HG02970 (cell line): Measurements from ENCODE around the gene SPINT1.

Experiments used
- ATAC-seq: cut with Tn5 transposase; IDR thresholded peaks from one replicate; pipeline ENCODE4 v1.9.1; 2021; ENCODE audit warnings: mild to moderate bottlenecking, moderate library complexity, moderate number of reproducible peaks; ENCODE audit not compliant: unreplicated experiment, low FRiP score

Gene SPINT1

DNA sequence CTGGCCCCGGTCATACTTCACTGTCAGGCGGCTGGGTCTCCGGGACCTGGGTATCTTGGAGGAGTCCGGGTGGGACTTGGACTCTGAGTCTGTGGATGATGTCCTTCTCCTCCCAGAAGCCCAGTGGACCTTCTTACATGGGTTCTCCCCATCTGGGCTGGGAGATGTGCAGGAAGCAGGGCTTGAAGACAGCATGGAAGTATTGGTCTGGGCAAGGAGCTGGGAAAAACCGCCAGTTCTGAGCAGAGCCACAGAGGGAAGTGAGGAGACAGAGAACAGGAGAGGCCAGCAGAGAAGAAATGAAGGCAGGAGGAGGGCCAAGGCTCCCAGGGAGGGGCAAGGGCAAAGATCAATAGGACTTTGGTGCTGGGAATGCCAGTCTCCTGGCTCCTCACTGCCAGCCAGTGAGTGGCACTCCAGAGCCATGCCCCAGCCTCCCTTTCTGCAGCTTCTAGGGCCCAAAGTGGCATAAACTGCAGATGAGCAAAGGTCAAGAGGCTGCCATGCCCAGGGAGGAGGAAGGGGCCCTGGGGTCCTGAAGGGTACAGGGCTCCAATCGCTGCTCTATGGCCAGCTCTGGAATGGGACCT, 15.3 kb upstream of the SPINT1 start, which contains the start of gene PPP1R14D:
TSS of gene PPP1R14D (minus strand) at position 262 of the 590 bp plus-strand sequence. CDS start at position 195, 67 bp downstream.
- no peak for ATAC-seq

DNA sequence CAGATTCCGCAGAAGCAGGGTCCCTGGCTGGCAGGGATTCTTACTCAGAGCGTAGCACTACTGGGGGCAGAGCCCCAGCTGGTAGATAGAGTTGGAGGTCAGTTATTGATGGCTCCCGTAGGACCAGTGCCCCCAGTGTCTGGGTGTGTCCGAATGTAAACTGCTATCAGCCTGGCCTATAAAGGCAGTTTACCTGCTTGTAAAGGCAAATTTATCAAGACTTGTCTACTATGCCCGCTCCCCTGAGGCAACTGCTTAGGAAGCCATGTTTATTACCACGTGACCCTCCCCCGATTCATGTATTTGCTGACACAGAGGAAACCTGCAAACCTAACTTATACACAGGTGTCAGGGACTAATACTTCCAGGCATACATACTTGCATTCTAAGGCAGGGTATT, 14.7 kb upstream of the SPINT1 start:
- no peak for ATAC-seq

DNA sequence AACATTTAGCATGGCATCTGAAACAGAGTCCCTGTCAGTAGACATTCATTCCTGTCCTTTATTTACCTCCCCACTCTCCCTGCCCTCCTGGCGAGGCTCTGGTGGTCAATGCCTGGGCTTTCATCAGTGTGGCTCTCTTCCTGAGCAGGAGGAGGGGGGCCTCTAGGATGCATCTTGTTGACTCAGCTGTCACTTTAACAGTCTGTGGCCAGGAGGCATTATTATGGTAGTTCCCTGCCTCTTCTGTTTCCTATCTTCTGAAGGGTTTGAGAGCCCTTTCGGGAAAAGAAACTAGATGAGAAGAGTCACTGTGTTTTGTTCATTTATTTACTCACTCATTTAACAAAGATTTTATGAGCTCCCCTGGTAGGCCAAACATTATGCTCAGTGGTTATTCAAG, 13.0 kb upstream of the SPINT1 start:
- ATAC-seq, result no peak

DNA sequence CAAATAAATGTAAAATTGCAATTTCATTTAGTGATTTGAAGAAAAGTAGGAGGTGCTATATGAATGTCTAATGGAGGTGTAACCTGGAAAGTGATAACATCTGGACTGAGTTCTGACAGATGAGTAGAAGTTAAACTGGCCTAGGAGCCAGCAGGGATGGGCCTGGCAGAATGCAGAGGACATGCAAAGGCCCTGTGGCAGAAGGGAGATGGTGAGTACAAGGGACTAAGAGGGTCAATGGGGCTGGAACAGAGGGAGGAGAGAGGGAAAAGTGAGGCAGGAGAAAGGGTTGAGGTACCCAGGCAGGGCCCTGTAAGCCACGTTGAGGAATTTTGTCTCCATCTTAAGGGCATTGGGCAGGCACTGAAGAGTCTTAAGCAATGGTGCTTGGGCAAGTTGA, 12.0 kb upstream of the SPINT1 start:
- no peak for ATAC-seq

GRCh38 chr15:40832903-40833302, 10.9 kb upstream of the SPINT1 start:
- no peak for ATAC-seq

- no peak for ATAC-seq
Observed at GRCh38 chr15:40836020-40836419, 7.8 kb upstream of the SPINT1 start.

DNA sequence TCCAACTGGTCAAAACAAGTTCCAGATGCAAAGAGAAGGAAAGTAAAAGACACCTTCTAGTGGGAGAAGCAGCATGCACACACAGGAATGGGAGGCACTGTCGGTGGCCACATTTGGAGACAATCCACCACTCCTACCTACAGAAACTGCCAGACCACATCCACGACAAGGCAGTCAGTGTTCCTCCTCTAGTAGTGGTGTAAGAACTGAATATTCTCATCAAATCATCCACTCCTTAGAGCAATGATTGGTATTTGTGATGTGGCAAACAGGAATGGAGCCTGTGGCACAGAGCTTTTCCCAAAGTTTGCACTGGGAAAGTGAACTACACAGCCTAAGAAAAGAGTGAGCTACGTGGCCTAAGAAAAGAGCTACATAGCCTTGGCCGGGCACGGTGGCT, 5.1 kb upstream of the SPINT1 start:
- no peak for ATAC-seq

DNA sequence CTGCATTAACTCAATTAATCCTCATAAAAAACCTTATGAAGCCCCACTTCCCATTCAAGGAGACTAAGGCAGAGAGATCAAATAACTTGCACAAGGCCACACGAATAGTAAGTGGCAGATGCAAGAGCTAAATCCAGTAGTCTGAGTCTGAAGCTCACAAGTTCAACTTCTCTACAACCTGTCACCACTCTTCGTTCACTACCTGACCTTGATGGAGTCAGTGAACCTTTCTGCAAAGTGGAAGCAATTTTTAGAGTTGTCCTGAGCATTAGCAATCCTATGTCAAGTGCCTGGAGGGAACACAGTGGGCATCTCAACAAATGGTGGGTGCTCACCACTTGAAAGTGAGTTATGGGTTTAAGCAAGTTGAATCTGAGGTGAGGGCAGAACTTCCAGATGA, 2.1 kb upstream of the SPINT1 start:
- no peak for ATAC-seq

DNA sequence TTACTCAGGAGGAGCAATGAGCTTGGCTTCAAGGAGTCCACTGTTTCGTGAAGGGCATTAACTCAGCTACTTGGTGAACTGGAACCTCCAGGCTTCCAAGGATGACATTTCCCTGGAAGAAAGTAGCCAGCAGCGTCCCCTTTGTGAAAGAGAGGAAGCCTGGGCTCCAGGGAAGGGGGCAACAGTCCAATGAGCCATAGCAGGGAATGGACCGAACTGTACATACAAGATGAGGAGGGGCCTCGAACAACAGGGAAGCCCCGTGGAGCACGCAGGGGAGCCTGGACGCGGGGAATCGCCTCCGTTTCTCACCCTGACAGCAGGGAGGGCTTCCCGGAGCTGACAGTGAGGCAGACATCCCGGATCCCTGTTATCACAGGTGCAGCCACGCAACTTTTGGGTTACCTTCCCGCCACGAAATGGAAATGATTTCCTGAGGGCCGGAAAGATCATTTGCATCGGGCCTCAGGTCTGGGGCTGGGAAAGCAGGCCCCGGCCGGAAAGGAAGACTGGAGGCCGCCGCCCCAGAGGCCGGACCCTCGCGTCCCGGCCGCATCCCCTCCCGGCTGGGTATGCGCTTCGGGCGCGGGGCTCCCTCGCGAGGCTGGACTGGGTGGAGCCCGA, 475 bp upstream of the SPINT1 start:
- ATAC-seq, result no peak

DNA sequence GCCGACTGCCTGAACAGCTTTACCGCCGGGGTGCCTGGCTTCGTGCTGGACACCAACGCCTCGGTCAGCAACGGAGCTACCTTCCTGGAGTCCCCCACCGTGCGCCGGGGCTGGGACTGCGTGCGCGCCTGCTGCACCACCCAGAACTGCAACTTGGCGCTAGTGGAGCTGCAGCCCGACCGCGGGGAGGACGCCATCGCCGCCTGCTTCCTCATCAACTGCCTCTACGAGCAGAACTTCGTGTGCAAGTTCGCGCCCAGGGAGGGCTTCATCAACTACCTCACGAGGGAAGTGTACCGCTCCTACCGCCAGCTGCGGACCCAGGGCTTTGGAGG, 815 bp downstream of the SPINT1 start:
- ATAC-seq, result no peak

DNA sequence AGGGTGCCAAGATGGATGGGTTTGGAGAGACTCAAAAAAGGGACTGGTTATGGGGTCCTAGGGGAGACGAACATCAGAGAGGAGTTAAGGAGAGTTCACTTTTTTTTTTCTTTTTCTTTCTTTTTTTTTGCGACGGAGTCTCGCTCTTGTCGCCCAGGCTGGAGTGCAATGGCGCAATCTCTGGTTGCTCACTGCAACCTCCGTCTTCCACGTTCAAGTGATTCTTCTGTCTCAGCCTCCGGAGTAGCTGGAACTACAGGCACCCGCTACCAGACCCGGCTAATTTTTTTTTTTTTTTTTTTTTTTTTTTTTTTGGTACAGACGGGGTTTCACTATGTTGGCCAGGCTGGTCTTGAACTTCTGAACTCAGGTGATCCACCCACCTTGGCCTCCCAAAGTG, 1.2 kb downstream of the SPINT1 start:
- no peak for ATAC-seq

DNA sequence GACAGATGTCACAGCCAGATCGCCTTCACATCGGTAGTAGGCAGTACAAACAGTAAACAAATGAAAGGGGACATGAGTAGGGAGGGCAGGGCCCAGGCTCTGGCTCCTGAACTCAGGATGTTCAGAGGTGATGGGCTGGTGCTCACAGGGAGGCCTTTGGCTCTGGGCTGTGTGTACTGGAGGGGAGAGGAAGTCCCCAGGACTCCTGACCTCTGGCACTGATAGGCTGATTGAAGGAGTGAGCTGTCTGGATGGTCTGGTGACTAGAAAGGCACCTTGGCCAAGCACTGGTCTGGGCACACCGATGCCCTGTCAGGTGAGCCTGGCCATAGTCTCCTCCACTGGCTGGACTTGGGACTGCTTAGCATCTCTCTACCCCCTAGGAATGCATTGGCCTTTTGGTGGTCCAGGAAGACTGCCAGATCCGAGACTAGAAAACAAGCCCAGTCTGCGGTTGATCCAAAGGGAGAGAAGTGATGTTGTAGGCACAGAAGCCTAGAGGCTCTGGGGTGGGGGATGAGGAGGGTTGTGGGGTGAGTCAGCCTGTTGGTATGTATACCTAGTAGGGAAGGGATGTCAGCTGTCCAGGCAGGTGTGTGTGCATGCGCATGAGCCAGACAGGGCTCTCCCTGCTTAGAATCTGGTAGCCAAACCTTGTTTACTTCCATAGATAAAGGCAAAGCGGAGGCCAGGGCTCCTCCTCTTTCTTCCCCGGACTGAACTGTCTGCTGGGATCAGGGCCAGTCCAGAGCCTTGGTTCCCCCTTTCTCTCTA, 1.9 kb downstream of the SPINT1 start:
- no peak for ATAC-seq

- ATAC-seq, result no peak
Observed at GRCh38 chr15:40846841-40847222, 3.0 kb downstream of the SPINT1 start.

DNA sequence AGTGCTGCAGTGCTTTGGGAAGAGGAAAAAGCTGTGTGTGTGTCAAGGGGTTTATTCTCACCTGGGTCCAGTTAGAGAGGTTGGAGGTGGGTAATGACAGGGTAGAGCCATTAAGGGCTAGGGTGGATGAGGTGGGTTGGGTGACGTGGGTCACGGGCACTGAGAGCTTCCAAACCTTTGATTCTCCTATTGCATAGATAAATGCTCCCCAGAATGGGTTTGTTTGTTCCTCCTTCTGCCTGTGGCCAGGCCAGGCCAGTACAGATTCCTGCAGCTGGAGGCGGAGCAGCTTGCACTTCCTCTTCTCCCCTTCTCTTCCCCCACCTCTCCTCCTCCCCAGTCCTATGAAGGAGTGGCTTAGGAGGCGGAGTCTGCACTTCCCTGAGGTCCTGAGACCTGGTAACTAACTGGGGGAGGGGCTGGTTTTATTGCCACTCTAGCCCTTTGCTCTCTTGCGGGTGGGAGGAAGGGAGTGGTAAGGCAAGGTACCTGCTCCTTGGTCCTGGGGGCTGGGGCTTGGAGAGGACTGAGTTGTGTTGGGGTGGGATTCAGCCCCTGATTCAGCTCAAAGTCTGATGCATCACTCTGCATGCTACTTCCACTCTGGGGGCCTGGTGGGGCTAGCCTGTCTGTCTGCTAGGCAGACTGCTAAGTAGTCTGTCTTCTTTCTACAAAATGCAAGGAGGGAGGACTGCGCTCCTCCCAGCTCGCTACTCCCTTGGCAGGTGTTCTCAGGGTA, 3.5 kb downstream of the SPINT1 start:
- ATAC-seq, result no peak

DNA sequence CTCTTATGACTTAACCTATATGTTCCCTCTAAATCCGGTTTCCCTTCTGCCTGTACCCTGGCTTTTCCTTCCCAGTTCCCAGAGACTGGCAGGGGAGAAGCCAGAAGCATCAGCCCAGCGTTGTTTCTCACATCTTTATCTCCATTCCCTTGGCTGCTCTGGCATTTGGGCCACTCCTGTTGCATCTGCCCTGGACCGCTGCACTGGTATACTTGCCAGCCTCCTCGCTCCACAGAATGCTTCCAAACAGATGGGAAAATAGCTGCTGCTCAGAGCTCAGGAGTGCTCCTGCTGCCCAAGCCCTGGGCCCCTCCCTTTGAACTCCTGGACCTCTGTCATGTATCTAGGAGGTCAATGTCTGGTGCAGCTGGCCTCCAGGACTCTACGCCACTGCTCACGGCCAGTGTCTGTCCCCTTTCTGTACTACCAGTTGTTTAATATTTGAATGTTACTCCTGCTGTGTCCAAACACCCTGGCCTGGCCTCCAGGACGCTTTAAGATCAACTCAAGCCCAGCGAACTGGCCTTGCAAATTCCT, 6.8 kb downstream of the SPINT1 start:
- no peak for ATAC-seq

- ATAC-seq, result no peak
Observed at GRCh38 chr15:40852529-40852928, 8.7 kb downstream of the SPINT1 start.

- ATAC-seq, result no peak
Observed at GRCh38 chr15:40853241-40853890, 9.5 kb downstream of the SPINT1 start.

DNA sequence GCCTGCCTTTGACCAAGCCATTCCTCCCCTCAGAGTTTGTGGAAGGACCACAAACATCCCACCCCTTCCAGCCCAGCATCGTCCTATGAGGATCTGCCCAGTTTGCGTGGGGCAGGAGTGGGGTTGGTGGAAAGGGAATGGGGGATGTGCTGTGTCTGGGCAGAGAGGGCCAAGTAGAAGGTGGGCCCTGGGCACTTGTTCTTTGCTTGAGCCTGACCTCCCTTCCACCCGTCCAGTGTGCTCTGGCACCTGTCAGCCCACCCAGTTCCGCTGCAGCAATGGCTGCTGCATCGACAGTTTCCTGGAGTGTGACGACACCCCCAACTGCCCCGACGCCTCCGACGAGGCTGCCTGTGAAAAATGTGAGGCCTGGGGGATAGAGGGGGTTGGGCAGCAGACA, 10.3 kb downstream of the SPINT1 start:
- no peak for ATAC-seq

DNA sequence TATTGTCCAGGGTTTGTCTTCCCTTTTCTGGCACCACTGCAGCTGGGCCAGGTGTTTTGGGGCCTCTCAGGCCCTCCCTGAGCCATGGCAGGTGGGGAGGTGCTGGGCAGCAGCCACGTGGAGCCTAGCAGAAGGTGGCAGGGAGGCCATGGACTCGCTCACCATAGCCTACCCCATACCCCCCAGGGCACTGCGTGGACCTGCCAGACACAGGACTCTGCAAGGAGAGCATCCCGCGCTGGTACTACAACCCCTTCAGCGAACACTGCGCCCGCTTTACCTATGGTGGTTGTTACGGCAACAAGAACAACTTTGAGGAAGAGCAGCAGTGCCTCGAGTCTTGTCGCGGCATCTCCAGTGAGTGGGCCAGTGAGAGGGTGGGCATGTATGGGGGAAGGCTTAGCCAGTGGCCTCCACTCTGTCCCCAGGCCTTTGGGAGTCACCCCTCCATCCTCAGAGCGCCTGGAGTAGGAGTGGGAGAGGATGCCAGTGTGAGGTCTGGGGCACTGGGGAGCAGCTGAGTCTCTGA, 11.9 kb downstream of the SPINT1 start:
- ATAC-seq, result no peak

DNA sequence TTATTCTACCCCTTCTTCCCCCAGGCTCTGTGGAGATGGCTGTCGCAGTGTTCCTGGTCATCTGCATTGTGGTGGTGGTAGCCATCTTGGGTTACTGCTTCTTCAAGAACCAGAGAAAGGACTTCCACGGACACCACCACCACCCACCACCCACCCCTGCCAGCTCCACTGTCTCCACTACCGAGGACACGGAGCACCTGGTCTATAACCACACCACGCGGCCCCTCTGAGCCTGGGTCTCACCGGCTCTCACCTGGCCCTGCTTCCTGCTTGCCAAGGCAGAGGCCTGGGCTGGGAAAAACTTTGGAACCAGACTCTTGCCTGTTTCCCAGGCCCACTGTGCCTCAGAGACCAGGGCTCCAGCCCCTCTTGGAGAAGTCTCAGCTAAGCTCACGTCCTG, 12.9 kb downstream of the SPINT1 start:
- ATAC-seq, result no peak
